Measurements from ENCODE around the gene CSNK2A2.

Gene CSNK2A2

DNA sequence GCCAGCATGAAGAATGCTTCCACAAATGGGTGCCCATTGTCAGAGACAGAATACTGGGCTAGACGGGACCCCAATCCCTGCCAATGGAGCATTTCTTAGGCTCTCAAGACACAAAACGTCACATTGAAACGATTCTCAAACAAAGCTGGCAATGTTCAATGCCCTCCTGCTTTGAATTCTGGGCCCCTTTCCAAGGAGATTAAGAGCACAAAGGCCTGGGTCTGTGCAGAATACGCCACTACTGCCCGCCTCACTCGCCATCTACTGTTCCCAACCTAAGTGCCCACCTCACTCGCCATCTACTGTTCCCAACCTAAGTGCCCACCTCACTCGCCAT lies 78.4 kb downstream of the CSNK2A2 start:
- Histone ChIP-seq H3K4me3 (ENCODE audit: insufficient read length, low read depth) (no peak overlapping the region), H3K27me3 (ENCODE audit: insufficient read depth, insufficient read length) (no peaks in the 10 kb centered on the region), H3K4me1 (ENCODE audit: insufficient read depth, insufficient read length) (peaks cover 1% of the 10 kb centered on the region), H3K36me3 (ENCODE audit: insufficient read depth, insufficient read length, low read length) (peaks cover 27% of the 10 kb centered on the region), H3K9me3 (ENCODE audit: insufficient read depth, low read length) (no peaks in the 10 kb centered on the region), H3K9ac (ENCODE audit: insufficient read length, low read depth) (no peak overlapping the region)
- no peak for TF ChIP-seq SUZ12 (IDR thresholded peaks at IDR 0.05; ENCODE audit: extremely low read depth, insufficient read depth, insufficient read length)
- no peak for TF ChIP-seq YY1 (IDR thresholded peaks at IDR 0.05; ENCODE audit: insufficient read depth, insufficient read length)
- TF ChIP-seq ZNF274 (IDR thresholded peaks at IDR 0.05; ENCODE audit: low read depth, low read length), result no peak
- DNase-seq (ENCODE audit: low read depth, low spot score), result no peak

DNA sequence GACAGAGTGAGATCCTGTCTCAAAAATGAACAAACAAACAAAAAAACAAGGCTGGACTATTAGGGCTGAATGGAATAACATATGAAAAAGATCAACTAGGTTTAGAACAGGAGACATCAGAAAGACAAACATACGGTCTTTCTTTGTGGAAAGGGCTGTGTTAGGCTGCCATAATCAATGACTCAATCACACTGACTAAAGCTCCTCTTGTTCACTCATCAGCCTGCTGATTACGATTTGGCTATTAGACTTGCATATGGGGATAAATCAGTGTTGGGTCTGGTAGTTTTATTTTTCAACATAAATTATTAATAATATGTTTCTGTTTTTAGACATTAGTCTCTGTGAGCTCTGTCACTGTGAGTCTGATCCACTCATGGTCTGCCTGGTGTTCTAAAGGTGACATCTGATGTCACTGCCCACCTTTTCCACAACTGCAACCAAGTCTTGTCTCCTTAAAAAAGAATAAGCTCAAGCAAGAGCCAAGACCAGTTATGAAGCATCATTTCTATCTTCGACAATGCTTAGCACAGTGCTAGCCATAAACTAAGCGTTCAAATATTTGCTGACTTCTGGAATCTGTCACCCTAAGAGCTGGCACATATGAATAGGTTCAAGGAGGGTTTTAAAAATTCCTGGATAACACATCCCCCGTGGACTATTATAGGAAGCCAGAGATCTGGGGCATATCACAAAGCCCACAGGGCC lies 79.0 kb downstream of the CSNK2A2 start:
- H3K9me3 ChIP-seq (ENCODE audit: insufficient read depth, low read length), result no peaks in the 10 kb centered on the region
- peaks cover 1% of the 10 kb centered on the region for H3K4me1 ChIP-seq (ENCODE audit: insufficient read depth, insufficient read length)

DNA sequence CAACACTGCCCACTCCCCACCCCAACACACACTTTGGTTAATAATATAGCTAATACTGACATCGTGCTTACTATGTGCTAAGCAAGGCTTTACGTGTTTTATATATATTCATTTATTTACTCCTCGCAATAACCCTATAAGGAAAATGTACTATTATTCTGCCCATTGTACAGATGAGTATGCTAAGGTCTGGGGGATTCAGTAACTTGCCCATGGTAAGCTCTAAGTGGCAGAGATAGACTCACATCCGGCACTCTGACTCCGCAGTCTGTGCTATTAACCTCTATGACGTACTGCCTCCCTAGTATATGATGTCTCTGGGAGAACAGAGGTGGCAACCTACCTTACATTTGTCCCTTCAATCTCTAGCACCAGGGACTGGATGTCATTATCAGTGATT lies 81.4 kb downstream of the CSNK2A2 start:
- Histone ChIP-seq H3K27me3 (ENCODE audit: insufficient read depth, insufficient read length) (no peaks in the 10 kb centered on the region), H3K36me3 (ENCODE audit: insufficient read depth, insufficient read length, low read length) (peaks cover 46% of the 10 kb centered on the region), H3K4me1 (ENCODE audit: insufficient read depth, insufficient read length) (no peaks in the 10 kb centered on the region), H3K4me3 (ENCODE audit: insufficient read length, low read depth) (no peak overlapping the region), H3K9ac (ENCODE audit: insufficient read length, low read depth) (no peak overlapping the region), H3K9me3 (ENCODE audit: insufficient read depth, low read length) (no peaks in the 10 kb centered on the region)
- DNase-seq (ENCODE audit: low read depth, low spot score), result no peak
- TF ChIP-seq YY1 (IDR thresholded peaks at IDR 0.05; ENCODE audit: insufficient read depth, insufficient read length) (no peak), SUZ12 (IDR thresholded peaks at IDR 0.05; ENCODE audit: extremely low read depth, insufficient read depth, insufficient read length) (no peak), ZNF274 (IDR thresholded peaks at IDR 0.05; ENCODE audit: low read depth, low read length) (no peak)

More for the DNA sequence above, 79.0 kb downstream of the CSNK2A2 start:
- peaks cover 32% of the 10 kb centered on the region for H3K36me3 ChIP-seq (ENCODE audit: insufficient read depth, insufficient read length, low read length)
- no peak for TF ChIP-seq ZNF274 (IDR thresholded peaks at IDR 0.05; ENCODE audit: low read depth, low read length)
- no peak for TF ChIP-seq SUZ12 (IDR thresholded peaks at IDR 0.05; ENCODE audit: extremely low read depth, insufficient read depth, insufficient read length)
- TF ChIP-seq YY1 (IDR thresholded peaks at IDR 0.05; ENCODE audit: insufficient read depth, insufficient read length), result no peak
- H3K27me3 ChIP-seq (ENCODE audit: insufficient read depth, insufficient read length), result no peaks in the 10 kb centered on the region
- no peak for DNase-seq (ENCODE audit: low read depth, low spot score)
- H3K9ac ChIP-seq (ENCODE audit: insufficient read length, low read depth), result no peak overlapping the region
- no peak overlapping the region for H3K4me3 ChIP-seq (ENCODE audit: insufficient read length, low read depth)

DNA sequence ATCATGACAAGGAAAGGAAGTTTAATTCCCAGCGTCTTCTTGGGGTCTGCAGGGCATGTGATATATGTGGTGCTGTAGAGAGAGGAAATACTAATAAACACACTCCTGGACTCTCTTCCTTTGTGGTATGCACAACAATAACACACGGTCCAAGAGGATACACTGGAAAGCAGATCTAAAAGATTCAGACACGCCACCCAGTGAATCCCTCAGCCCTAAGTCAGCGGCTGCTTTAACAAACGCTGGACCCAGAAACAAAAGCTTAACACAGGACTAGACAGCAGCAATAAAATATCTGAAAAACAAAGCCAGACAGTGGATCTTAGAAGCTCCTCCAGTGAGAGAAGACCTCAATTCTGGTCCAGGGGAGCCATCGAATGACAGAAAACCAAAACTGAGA lies 81.8 kb downstream of the CSNK2A2 start:
- H3K4me3 ChIP-seq (ENCODE audit: insufficient read length, low read depth), result no peak overlapping the region
- H3K4me1 ChIP-seq (ENCODE audit: insufficient read depth, insufficient read length), result no peaks in the 10 kb centered on the region
- H3K27me3 ChIP-seq (ENCODE audit: insufficient read depth, insufficient read length), result no peaks in the 10 kb centered on the region
- no peak overlapping the region for H3K9ac ChIP-seq (ENCODE audit: insufficient read length, low read depth)
- no peaks in the 10 kb centered on the region for H3K9me3 ChIP-seq (ENCODE audit: insufficient read depth, low read length)
- TF ChIP-seq SUZ12 (IDR thresholded peaks at IDR 0.05; ENCODE audit: extremely low read depth, insufficient read depth, insufficient read length) (no peak), YY1 (IDR thresholded peaks at IDR 0.05; ENCODE audit: insufficient read depth, insufficient read length) (no peak), ZNF274 (IDR thresholded peaks at IDR 0.05; ENCODE audit: low read depth, low read length) (no peak)
- H3K36me3 ChIP-seq (ENCODE audit: insufficient read depth, insufficient read length, low read length), result peaks cover 46% of the 10 kb centered on the region
- no peak for DNase-seq (ENCODE audit: low read depth, low spot score)

DNA sequence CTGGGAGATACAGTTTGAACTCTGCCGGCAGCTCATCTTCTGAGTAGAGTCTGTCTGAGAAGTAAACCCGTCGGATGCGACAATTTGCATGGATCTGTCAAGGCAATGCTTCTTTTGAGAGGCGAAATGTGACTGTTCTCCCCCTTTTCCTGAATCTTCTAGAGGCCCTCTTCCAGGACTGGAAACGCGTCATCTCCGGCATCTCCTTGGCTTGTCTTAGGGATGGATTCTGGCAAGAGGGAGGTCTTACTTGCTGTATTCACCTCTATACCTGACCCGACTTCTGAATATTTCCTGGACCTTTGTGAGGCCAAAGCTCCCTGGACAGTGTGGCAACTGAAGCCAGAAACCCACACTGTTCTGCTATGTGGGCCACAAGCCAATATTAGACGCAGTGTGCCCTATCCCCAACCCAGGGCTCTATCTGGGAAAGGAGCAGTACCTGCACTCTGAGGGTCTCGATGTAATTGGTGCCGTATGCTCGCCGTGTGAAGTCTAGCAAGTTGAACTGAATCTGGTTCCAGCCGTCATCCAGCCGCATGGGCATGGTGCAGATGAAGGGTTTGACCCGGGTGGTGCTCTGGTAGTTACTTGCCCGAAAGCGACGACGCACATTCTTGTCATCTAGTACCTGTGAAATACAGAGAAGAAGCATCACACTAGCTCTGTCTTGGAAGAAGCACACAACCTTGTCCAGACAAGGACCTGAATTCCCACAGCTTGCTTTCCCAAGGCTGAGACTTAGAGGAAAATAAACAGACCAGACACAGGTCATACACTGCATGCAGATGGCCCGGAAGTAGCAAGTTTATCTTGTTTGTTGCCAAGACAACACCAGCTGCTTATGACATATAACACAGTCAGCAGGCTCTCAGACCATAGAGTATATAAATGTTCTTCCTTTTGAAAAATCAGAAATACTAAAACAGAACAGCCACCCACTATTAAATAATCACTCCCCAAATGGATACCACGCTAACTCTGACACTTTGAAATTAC lies 82.8 kb downstream of the CSNK2A2 start:
- no peak overlapping the region for H3K9ac ChIP-seq (ENCODE audit: insufficient read length, low read depth)
- DNase-seq (ENCODE audit: low read depth, low spot score), result no peak
- no peaks in the 10 kb centered on the region for H3K9me3 ChIP-seq (ENCODE audit: insufficient read depth, low read length)
- TF ChIP-seq SUZ12 (IDR thresholded peaks at IDR 0.05; ENCODE audit: extremely low read depth, insufficient read depth, insufficient read length), result no peak
- no peaks in the 10 kb centered on the region for H3K27me3 ChIP-seq (ENCODE audit: insufficient read depth, insufficient read length)
- peaks cover 46% of the 10 kb centered on the region for H3K36me3 ChIP-seq (ENCODE audit: insufficient read depth, insufficient read length, low read length)
- no peak overlapping the region for H3K4me3 ChIP-seq (ENCODE audit: insufficient read length, low read depth)
- H3K4me1 ChIP-seq (ENCODE audit: insufficient read depth, insufficient read length), result peaks cover 7% of the 10 kb centered on the region

DNA sequence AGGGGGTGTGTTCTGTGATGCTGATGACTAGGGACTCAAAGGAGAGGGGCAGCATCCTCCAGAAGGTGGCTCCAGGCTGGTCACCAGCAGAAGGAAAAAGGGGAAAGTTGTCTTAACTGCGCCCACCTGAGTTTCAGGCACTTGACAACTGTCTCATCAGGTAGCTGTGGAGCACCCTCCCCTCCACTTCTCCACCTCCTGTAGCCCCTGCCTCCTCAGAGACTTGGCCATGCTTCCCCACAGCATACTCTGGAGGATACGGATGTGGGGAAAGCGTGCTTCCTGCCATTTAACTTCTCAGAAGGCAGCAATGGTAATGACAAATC lies 86.6 kb downstream of the CSNK2A2 start:
- Histone ChIP-seq H3K9ac (ENCODE audit: insufficient read length, low read depth) (no peak overlapping the region), H3K4me3 (ENCODE audit: insufficient read length, low read depth) (no peak overlapping the region), H3K4me1 (ENCODE audit: insufficient read depth, insufficient read length) (peaks cover 18% of the 10 kb centered on the region), H3K27me3 (ENCODE audit: insufficient read depth, insufficient read length) (no peaks in the 10 kb centered on the region), H3K36me3 (ENCODE audit: insufficient read depth, insufficient read length, low read length) (peaks cover 37% of the 10 kb centered on the region), H3K9me3 (ENCODE audit: insufficient read depth, low read length) (no peaks in the 10 kb centered on the region)
- DNase-seq (ENCODE audit: low read depth, low spot score), result no peak
- TF ChIP-seq YY1 (IDR thresholded peaks at IDR 0.05; ENCODE audit: insufficient read depth, insufficient read length) (no peak), ZNF274 (IDR thresholded peaks at IDR 0.05; ENCODE audit: low read depth, low read length) (no peak), SUZ12 (IDR thresholded peaks at IDR 0.05; ENCODE audit: extremely low read depth, insufficient read depth, insufficient read length) (no peak)

DNA sequence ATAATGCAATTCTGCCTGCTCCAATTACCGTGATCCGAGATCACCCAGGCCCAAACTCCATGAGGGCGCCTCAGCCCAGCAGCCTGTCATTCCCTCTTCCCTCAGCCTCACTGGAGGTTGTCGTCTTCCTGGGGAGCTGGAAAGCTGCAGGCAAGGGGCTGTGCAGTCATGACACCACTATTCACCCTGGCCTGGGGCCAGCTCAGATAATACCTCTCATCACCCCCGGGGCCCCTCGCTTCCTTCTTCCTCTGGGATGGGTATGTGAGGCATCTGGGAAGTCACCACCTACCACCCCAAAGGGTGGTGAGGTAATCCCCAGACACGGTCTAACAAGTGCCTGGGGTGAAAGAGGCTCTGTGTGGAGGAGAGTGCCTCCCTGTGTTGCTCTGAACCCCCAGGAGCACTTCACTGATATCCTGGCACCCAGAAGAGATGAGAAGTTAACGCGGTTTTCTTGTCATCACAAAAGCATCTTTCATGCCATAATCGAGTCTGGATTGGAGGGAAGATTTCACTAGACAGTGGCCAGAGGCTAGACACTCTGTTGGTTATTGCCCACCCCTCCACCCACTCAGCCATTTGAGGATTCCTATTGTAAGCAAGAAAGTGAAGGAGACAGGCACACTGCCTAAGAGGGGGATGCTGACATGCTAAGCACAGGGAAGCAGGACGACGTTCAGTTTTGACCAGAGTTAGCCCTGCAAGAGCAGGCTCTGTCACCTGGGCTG lies 87.2 kb downstream of the CSNK2A2 start:
- H3K4me3 ChIP-seq (ENCODE audit: insufficient read length, low read depth), result no peak overlapping the region
- DNase-seq (ENCODE audit: low read depth, low spot score), result peak; percentile 62
- H3K4me1 ChIP-seq (ENCODE audit: insufficient read depth, insufficient read length), result peaks cover 18% of the 10 kb centered on the region
- TF ChIP-seq YY1 (IDR thresholded peaks at IDR 0.05; ENCODE audit: insufficient read depth, insufficient read length), result no peak
- H3K27me3 ChIP-seq (ENCODE audit: insufficient read depth, insufficient read length), result no peaks in the 10 kb centered on the region
- H3K9me3 ChIP-seq (ENCODE audit: insufficient read depth, low read length), result no peaks in the 10 kb centered on the region
- H3K9ac ChIP-seq (ENCODE audit: insufficient read length, low read depth), result peak overlapping the region; percentile 59
- H3K36me3 ChIP-seq (ENCODE audit: insufficient read depth, insufficient read length, low read length), result peaks cover 32% of the 10 kb centered on the region
